Stimulated activated CD4-positive, alpha-beta T cell treated with anti-CD3 and anti-CD28 coated beads, TNF-alpha, amount 100 ng/mL, for 4 hours (primary cell): ENCODE data around the gene MAB21L1.

Experiments
- DNase-seq, 3 experiments: peaks; one replicate each; pipeline ENCODE4 v3.0.0-alpha.2; 2020; ENCODE audit warnings: low read depth in 3 of 3

MAB21L1 gene

GRCh38 chr13:35479706-35480105 lies 3.2 kb upstream of the MAB21L1 start:
- DNase-seq = no peak

GRCh38 chr13:35479038-35479492 lies 2.6 kb upstream of the MAB21L1 start:
- DNase-seq = no peak

- DNase-seq = no peak
Observed at GRCh38 chr13:35478271-35479037, 2.0 kb upstream of the MAB21L1 start.

- no peak for DNase-seq
Observed at GRCh38 chr13:35477386-35477946, 977 bp upstream of the MAB21L1 start.

GRCh38 chr13:35475212-35475959 lies 1.1 kb downstream of the MAB21L1 start:
- no peak for DNase-seq

GRCh38 chr13:35474496-35475211 lies 1.8 kb downstream of the MAB21L1 start:
- DNase-seq = no peak

- DNase-seq = no peak
Observed at GRCh38 chr13:35473802-35474201, 2.7 kb downstream of the MAB21L1 start.

- no peak for DNase-seq
Observed at GRCh38 chr13:35473206-35473775, 3.2 kb downstream of the MAB21L1 start.

GRCh38 chr13:35472323-35472881 lies 4.1 kb downstream of the MAB21L1 start:
- DNase-seq = no peak

GRCh38 chr13:35471706-35472322 lies 4.7 kb downstream of the MAB21L1 start:
- no peak for DNase-seq

- no peak for DNase-seq
Observed at GRCh38 chr13:35470671-35471661, 5.5 kb downstream of the MAB21L1 start.

GRCh38 chr13:35469806-35470525 lies 6.5 kb downstream of the MAB21L1 start:
- no peak for DNase-seq

GRCh38 chr13:35468195-35468594 lies 8.3 kb downstream of the MAB21L1 start:
- no peak for DNase-seq

GRCh38 chr13:35465371-35465770 lies 11.1 kb downstream of the MAB21L1 start:
- DNase-seq = no peak

GRCh38 chr13:35460061-35460460 lies 16.4 kb downstream of the MAB21L1 start:
- DNase-seq = no peak

- DNase-seq = no peak
Observed at GRCh38 chr13:35457258-35457657, 19.2 kb downstream of the MAB21L1 start.

GRCh38 chr13:35455022-35455421 lies 21.5 kb downstream of the MAB21L1 start:
- no peak for DNase-seq

GRCh38 chr13:35449821-35450220 lies 26.7 kb downstream of the MAB21L1 start:
- no peak for DNase-seq

- DNase-seq = no peak
Observed at GRCh38 chr13:35448465-35448864, 28.0 kb downstream of the MAB21L1 start.
